Right ventricle myocardium superior (tissue), 1 donor: ENCODE results near the gene KAT2B. TPM values are rescaled to one million over a fixed set of nuclear protein-coding genes. Genes with fewer than 3 reads are reported as not detected.

Experiments
- ATAC-seq: fragments of 200-7000 bp; cut with Tn5 transposase; one replicate; pipeline ENCODE4 v1.9.1; 2020; ENCODE audit warnings: mild to moderate bottlenecking; ENCODE audit not compliant: poor library complexity
- DNase-seq: peaks from one replicate; pipeline ENCODE4 v3.0.0-alpha.2; 2020
- intact Hi-C: fragments of 100-400 bp; cut with DNase I; formaldehyde crosslinking; loops from one replicate; pipeline ENCODE4 v1.11.2; 2022
- microRNA-seq: library from miRNA; unstranded; fragments of <30 nt; microRNA quantifications from one replicate; pipeline ENCODE4 v1.2.0, GENCODE V29; 2020
- total RNA-seq: library from RNA; stranded (reverse); fragmentation: NEBNext Ultra II Directional; extraction: Animal tissue kit (Norgen Biotek cat#: 25700); gene quantifications from one replicate; pipeline ENCODE4 v1.2.1, GENCODE V29; 2021
- donor health status: DM: no; HTN: yes; CAD: no; lungs with severe emphysema.

KAT2B gene
- total RNA-seq, 1 donor from 2014 or later = 117 TPM

- ATAC-seq = no peak
- DNase-seq = no peak
- intact Hi-C loops = no loop called here
These were observed 133.7 kb downstream of the KAT2B start for GRCh38 chr3:20173844-20174410.

- intact Hi-C loops = loop anchor here (10.0 kb wide), 1 partner anchor 136 kb away; the partner anchor contains the start of gene KAT2B
- DNase-seq (no peak), ATAC-seq (peak; percentile 64)
These were observed 141.0 kb downstream of the KAT2B start for GRCh38 chr3:20181276-20181675.

DNA sequence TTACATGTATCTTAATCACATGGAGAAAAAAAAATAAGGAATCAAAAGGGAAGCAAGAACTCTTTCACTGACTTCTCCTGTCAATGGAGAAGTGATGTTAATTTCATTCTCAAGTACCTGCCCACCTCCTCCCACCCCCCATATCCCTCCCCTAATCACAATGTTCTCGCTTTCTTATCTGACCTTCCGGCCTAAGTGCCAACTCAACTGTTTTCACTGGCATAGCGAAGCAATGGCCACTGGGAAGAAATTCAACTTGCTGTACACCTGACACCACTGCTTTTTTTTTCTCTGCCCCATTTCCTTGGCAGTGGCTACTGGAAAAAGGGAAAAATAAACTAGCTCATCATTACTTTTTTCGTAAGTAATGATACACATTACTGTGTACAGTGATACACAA is 142.0 kb downstream of the KAT2B start:
- intact Hi-C loops = loop anchor here (10.0 kb wide), 1 partner anchor 137 kb away; the partner anchor contains the start of gene KAT2B
- DNase-seq = no peak
- ATAC-seq = peak; percentile 55

- DNase-seq (no peak), ATAC-seq (no peak)
- intact Hi-C loops = loop anchor here (10.0 kb wide), 1 partner anchor 141 kb away; the partner anchor contains the start of gene KAT2B
These were observed 145.1 kb downstream of the KAT2B start for GRCh38 chr3:20185331-20185678.

DNA sequence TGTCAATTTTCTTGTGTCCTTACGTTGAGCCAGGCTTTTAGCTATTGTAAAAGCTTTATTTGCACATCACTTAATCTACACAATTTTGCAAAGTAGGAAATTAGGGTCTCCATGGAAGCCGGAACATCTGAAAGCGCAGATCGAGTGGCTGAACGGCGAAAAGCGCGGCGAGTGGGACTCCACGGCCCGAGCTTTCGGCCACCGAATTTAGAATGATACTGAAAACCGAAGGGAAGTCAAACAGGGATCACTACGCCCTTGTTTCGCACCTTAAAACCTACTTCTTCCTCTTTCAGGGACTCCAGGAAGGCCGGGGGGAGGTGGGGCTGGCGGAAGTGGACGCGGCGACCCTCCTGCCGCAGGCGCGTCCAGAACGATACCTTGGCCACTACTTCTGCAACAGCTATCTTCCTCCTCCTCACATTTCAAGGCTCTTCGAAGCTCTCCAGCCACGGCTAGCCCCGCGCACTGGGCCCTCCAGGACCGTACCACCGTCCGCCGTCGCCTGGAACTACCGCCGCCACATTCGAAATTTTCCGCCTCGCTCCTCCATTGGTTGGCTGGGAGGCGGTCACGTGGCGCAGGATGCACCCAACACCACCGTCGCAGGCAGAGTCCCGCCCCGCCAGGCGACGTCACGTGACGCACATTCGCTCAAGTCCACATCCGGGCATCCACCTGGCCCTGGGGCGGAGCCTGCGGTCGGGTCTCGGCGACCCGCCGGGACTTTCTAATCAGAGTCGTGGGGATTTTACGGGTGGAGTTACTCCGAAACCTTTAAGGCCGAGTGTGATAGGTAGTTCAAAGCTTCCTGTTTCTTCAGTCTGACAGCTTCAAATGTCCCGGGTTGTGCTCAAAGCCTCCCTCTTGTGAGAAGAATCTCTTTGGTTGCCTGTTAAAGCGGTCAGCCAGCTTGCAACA is 145.7 kb downstream of the KAT2B start, which contains the start of gene SGO1:
Gene SGO1, minus strand, starts transcription at position 528 of the 921 bp plus-strand sequence. CDS start 2,179 bp downstream, outside the sequence.
- intact Hi-C loops = loop anchor here (2.0 to 10.0 kb wide), 2 partner anchors 141 to 239 kb away; partner anchors contain the start of genes KAT2B and RAB5A
- peak; percentile 99 for ATAC-seq
- peak; percentile 100 for DNase-seq

DNA sequence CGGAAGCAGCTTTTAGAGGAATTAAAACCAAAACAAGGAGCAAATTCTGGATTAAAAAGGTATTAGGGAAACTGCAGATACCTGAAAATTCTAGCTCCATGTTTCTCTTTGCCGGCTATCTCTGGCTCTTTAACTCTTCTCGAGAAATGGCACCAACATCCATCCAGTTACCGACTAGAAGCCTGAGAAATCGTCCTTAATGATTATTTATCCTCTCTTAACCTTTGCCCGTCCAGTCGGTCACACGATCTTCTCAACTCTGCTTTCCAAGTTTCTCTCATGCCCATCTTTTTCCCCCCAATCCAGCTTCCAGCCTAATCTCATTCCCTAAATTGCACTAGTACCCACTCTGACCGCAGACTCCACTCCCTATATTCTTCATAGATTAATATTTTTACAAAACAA is 146.4 kb downstream of the KAT2B start:
- no peak for DNase-seq
- peak; percentile 18 for ATAC-seq
- intact Hi-C loops = loop anchor here (2.0 to 10.0 kb wide), 2 partner anchors 142 to 240 kb away; partner anchors contain the start of genes KAT2B and RAB5A

GRCh38 chr3:20190991-20191390 is 150.7 kb downstream of the KAT2B start:
- ATAC-seq = no peak
- no peak for DNase-seq
- intact Hi-C loops = loop anchor here (10.0 kb wide), 1 partner anchor 306 kb away; no protein-coding TSS in a partner anchor

- intact Hi-C loops = loop anchor here (10.0 kb wide), 1 partner anchor 310 kb away; no protein-coding TSS in a partner anchor
- DNase-seq (no peak), ATAC-seq (no peak)
These were observed 154.7 kb downstream of the KAT2B start for GRCh38 chr3:20194793-20195460.

DNA sequence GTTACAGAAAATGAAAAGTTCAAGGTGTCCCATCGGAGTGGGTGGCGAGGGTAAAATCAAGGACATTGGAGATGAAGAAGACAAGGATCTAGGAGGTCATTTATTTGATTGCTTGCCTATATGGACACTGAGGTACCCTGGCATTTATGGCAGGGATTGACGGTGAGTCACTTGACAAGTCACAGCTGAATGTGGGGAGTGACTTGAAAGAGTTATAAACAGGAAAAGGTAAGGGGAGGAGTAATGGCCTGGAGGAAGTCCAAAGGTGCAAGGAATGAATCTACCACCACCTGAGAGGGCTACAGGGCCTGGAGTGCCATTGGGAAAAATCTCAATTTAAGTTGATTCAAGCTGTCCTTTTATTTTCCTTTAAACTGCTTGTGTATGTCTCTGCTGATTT is 157.5 kb downstream of the KAT2B start:
- intact Hi-C loops = loop anchor here (10.0 kb wide), 1 partner anchor 313 kb away; no protein-coding TSS in a partner anchor
- ATAC-seq = no peak

GRCh38 chr3:20201143-20201542 is 160.9 kb downstream of the KAT2B start:
- ATAC-seq (no peak), DNase-seq (no peak)
- intact Hi-C loops = no loop called here

More for the DNA sequence above, 157.5 kb downstream of the KAT2B start:
- no peak for DNase-seq

Small RNA genes lying within 50 kb of the gene (microRNA-seq; reads per million reads assigned to microRNA genes)
- gene MIR3135A = not detected

Other genes with a start within 250 kb of the KAT2B start
- gene EFHB, start 106.2 kb upstream of the KAT2B start, total RNA-seq = not detected
- 52.6 TPM for gene RAB5A, start 93.3 kb upstream of the KAT2B start, total RNA-seq
- gene PP2D1, start 28.2 kb upstream of the KAT2B start, total RNA-seq = not detected
- gene SGO1, start 145.8 kb downstream of the KAT2B start, total RNA-seq = 0.59 TPM